DOHH2 (cell line): ENCODE results near the gene CD74.

Source experiments
- H3F3A ChIP-seq: fragments of 200-600 bp; sonication (generic), shearing (Covaris generic); 2 replicates; pipeline ENCODE4 v1.6.0; 2016; ENCODE audit warnings: antibody characterized with exemption, mild to moderate bottlenecking; ENCODE audit not compliant: control insufficient read depth, insufficient read depth
- H3K27ac ChIP-seq: fragments of 200-600 bp; sonication (generic); 2 replicates; pipeline ENCODE4 v1.5.1; 2014; ENCODE audit warnings: low read depth, mild to moderate bottlenecking, low read length, moderate library complexity
- H3K27me3 ChIP-seq: fragments of 200-600 bp; sonication (generic); 2 replicates; pipeline ENCODE4 v1.6.1; 2014; ENCODE audit warnings: mild to moderate bottlenecking, low read length, mixed read lengths; ENCODE audit not compliant: control insufficient read depth
- H3K36me3 ChIP-seq: fragments of 200-600 bp; sonication (generic); 2 replicates; pipeline ENCODE4 v1.6.1; 2014; ENCODE audit warnings: mild to moderate bottlenecking, low read length, moderate library complexity, mixed read lengths; ENCODE audit not compliant: control insufficient read depth
- H3K4me1 ChIP-seq: fragments of 200-600 bp; sonication (generic); 2 replicates; pipeline ENCODE4 v1.6.1; 2014; ENCODE audit warnings: mild to moderate bottlenecking, low read length, mixed read lengths; ENCODE audit not compliant: control insufficient read depth
- H3K4me2 ChIP-seq: fragments of 200-600 bp; sonication (generic); 2 replicates; pipeline ENCODE4 v1.6.0; 2014; ENCODE audit warnings: mild to moderate bottlenecking, low read length, moderate library complexity
- H3K4me3 ChIP-seq: fragments of 200-600 bp; sonication (generic); 2 replicates; pipeline ENCODE4 v1.5.1; 2014; ENCODE audit warnings: mild to moderate bottlenecking, low read length, mixed read lengths
- H3K79me2 ChIP-seq: fragments of 200-600 bp; sonication (generic); 2 replicates; pipeline ENCODE4 v1.6.1; 2014; ENCODE audit warnings: mild to moderate bottlenecking, low read length, mixed read lengths; ENCODE audit not compliant: control insufficient read depth
- H3K9me2 ChIP-seq: fragments of 200-600 bp; sonication (generic); replicated peaks from 2 replicates; pipeline ENCODE4 v1.6.1; 2014; ENCODE audit warnings: mild to moderate bottlenecking, low read length, mixed read lengths; ENCODE audit not compliant: control insufficient read depth
- H3K9me3 ChIP-seq: fragments of 200-600 bp; sonication (generic); 2 replicates; pipeline ENCODE4 v1.6.1; 2014; ENCODE audit warnings: antibody characterized with exemption, low read length, mixed read lengths; ENCODE audit not compliant: control insufficient read depth, insufficient read depth
- H4K20me1 ChIP-seq: fragments of 200-600 bp; sonication (generic); 2 replicates; pipeline ENCODE4 v1.6.0; 2014; ENCODE audit warnings: low read depth, mild to moderate bottlenecking, antibody characterized with exemption, low read length, moderate library complexity; ENCODE audit not compliant: control insufficient read depth, insufficient read depth
- EZH2phosphoT487 ChIP-seq: fragments of 200-600 bp; sonication (generic); IDR thresholded peaks from 2 replicates; pipeline ENCODE4 v1.6.1; 2017; ENCODE audit warnings: borderline replicate concordance, mild to moderate bottlenecking, antibody characterized with exemption, low read length, moderate library complexity, mixed read lengths
- TF ChIP-seq, protein P1 (sequence below): fragments of 200-600 bp; sonication (generic); IDR thresholded peaks from one replicate; pipeline ENCODE4 v1.5.1; 2014; ENCODE audit warnings: antibody characterized with exemption, mild to moderate bottlenecking, low read depth, low read length; ENCODE audit not compliant: poor library complexity, severe bottlenecking

Gene CD74

DNA sequence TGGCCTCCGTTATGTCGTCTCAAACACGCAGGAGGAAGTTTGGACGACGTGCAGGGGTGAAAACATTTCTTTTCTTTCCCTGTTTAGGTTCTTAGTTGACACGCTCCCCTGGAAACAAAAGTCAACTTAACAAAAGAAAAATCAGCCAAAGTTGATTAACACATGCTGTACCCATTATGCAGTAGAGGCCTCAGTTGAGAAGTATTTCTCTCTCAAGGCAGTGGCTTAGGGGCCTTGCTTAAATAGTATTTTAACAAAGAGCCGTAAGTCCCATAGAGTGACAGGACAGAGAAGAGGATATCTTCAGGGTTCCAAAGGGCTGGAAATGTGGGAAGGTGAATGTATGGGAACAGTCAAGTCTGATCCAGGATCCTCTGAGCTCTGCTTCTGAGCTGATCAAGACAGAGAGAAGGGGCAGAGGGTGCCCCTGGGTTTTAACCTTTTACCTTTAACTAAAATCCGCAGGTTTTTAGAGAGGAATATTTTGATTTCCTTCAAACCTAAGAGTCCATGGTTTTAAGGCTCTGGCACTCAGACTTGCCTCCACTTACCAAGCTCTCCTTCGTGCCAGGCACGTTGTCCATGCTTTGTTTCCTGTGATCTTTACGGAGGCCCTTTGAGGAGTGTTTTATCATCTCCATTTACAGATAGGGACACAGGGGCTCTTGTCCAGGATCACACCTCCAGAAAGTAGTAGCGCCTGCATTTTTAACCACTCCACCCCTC is 629 bp upstream of the CD74 start:
- Histone ChIP-seq H3K36me3 (peaks cover 40% of the 10 kb centered on the region), H3K4me2 (peak overlapping the region; percentile 98), H4K20me1 (peaks cover 15% of the 10 kb centered on the region; the same call in 1 of the 2 replicates), H3K27ac (peak overlapping the region; percentile 98), H3K4me1 (peaks cover 66% of the 10 kb centered on the region), H3K9me3 (no peaks in the 10 kb centered on the region), H3K4me3 (peak overlapping the region; percentile 96), H3K79me2 (peaks cover 53% of the 10 kb centered on the region), H3K9me2 (no peaks in the 10 kb centered on the region), H3F3A (peaks cover 40% of the 10 kb centered on the region), H3K27me3 (no peaks in the 10 kb centered on the region)
- TF ChIP-seq, protein P1, sequence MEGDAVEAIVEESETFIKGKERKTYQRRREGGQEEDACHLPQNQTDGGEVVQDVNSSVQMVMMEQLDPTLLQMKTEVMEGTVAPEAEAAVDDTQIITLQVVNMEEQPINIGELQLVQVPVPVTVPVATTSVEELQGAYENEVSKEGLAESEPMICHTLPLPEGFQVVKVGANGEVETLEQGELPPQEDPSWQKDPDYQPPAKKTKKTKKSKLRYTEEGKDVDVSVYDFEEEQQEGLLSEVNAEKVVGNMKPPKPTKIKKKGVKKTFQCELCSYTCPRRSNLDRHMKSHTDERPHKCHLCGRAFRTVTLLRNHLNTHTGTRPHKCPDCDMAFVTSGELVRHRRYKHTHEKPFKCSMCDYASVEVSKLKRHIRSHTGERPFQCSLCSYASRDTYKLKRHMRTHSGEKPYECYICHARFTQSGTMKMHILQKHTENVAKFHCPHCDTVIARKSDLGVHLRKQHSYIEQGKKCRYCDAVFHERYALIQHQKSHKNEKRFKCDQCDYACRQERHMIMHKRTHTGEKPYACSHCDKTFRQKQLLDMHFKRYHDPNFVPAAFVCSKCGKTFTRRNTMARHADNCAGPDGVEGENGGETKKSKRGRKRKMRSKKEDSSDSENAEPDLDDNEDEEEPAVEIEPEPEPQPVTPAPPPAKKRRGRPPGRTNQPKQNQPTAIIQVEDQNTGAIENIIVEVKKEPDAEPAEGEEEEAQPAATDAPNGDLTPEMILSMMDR = no peak
- TF ChIP-seq EZH2phosphoT487 = no peak

DNA sequence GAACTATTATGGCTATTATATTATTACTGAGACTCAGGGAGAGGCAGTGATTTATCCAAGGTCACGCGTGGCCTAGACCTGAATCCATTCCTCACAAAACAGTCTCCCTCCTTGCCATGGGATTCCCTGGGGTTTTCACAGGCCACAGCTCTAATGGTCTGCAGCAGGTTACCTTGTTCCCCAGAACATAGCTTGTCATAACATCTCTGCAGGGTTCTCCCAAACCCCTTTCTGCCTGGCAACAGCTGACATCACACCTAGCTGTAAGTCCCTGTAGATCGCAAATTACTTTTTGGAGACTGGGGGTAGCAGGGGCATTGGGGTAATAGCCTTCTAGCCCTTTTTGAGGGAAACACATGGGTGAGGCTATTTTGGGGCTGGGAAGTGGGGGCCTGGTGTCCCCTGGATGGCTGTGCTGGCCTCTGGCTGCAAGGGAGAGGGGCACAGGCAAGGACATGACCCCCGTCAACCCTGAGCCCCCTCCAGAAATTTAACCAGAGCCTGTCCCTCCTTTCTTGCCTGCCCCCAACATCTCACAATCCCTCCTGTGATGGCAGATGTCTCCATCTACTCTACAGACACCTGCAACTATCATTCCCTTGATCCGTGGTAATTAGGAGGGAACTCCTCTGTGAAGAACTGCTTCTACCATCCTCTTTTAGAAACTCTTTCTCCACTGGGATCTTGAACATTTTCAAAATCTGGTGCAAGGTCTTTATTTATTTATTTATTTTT is 1.3 kb downstream of the CD74 start:
- Histone ChIP-seq H4K20me1 (peaks cover 25% of the 10 kb centered on the region; the same call in 1 of the 2 replicates), H3F3A (peaks cover 41% of the 10 kb centered on the region), H3K36me3 (peaks cover 60% of the 10 kb centered on the region), H3K79me2 (peaks cover 73% of the 10 kb centered on the region), H3K27ac (peak overlapping the region; percentile 98), H3K27me3 (no peaks in the 10 kb centered on the region), H3K4me3 (peak overlapping the region; percentile 96), H3K4me1 (peaks cover 77% of the 10 kb centered on the region), H3K4me2 (peak overlapping the region; percentile 98), H3K9me3 (no peaks in the 10 kb centered on the region), H3K9me2 (no peaks in the 10 kb centered on the region)
- TF ChIP-seq, protein P1 = no peak
- no peak for TF ChIP-seq EZH2phosphoT487

DNA sequence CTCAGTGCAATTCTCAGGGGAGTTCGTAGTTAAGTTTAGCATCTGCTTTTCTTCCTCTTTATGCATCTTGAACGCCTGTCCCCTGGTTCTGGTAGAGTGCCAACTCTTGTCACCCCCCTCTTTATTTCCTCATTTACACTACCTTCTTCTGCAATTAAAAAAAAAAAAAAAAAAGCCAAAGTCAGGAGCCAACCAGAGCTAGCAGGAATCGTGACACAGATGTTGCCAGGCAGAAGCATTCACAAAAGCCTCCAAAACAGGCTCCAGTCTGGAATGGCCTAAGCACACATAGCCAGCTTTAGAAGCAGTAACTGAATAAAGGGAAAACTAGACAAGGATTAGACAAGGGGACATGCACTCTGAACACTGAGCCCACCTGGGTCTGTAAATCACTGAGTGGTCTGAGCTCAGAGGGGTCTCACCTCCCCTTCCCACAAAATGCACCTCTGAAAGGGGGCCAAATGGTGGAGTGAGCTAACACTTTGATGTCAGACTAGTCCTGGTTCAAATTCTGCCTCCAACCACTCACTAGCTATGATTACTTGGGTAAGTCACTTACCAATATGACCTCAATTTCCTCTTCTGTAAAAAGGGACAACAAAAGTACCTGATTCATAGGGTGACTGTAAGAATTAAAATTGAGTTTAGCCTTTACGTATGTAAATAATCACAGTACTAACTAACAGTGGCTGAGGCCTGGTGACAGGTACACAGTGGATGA is 2.0 kb downstream of the CD74 start:
- Histone ChIP-seq H3F3A (peaks cover 46% of the 10 kb centered on the region), H3K4me1 (peaks cover 75% of the 10 kb centered on the region), H3K9me3 (no peaks in the 10 kb centered on the region), H3K4me3 (peak overlapping the region; percentile 96), H3K4me2 (peak overlapping the region; percentile 98), H3K9me2 (no peaks in the 10 kb centered on the region), H3K36me3 (peaks cover 67% of the 10 kb centered on the region), H4K20me1 (peaks cover 27% of the 10 kb centered on the region; the same call in 1 of the 2 replicates), H3K27me3 (no peaks in the 10 kb centered on the region), H3K27ac (peak overlapping the region; percentile 98), H3K79me2 (peaks cover 78% of the 10 kb centered on the region)
- TF ChIP-seq EZH2phosphoT487 = no peak
- TF ChIP-seq, protein P1 = no peak
